D341Med (cell line): Measurements from ENCODE around the gene GLT8D1.

ENCODE experiments used
- DNase-seq: peaks from one replicate; pipeline ENCODE4 v3.0.0; 2012; ENCODE audit warnings: low spot score

Gene GLT8D1

GRCh38 chr3:52712291-52713212 lies 7.0 kb upstream of the GLT8D1 start:
- no peak for DNase-seq

- no peak for DNase-seq
These were observed 4.9 kb upstream of the GLT8D1 start for GRCh38 chr3:52710512-52710911.

- DNase-seq, result no peak
These were observed 2.0 kb upstream of the GLT8D1 start for GRCh38 chr3:52707585-52707984.

- no peak for DNase-seq
These were observed 228 bp downstream of the GLT8D1 start for GRCh38 chr3:52705438-52705687.

- DNase-seq, result peak; percentile 54
These were observed 767 bp downstream of the GLT8D1 start for GRCh38 chr3:52704611-52705437.

- DNase-seq, result no peak
These were observed 2.2 kb downstream of the GLT8D1 start for GRCh38 chr3:52703341-52703740.

GRCh38 chr3:52697632-52697965 lies 8.0 kb downstream of the GLT8D1 start:
- DNase-seq, result no peak

- DNase-seq, result no peak
These were observed 8.6 kb downstream of the GLT8D1 start for GRCh38 chr3:52696830-52697631.

- DNase-seq, result no peak
These were observed 9.6 kb downstream of the GLT8D1 start for GRCh38 chr3:52695798-52696671.

- DNase-seq, result no peak
These were observed 10.9 kb downstream of the GLT8D1 start for GRCh38 chr3:52694528-52695189.

GRCh38 chr3:52693071-52693470 lies 12.5 kb downstream of the GLT8D1 start:
- DNase-seq, result no peak

- no peak for DNase-seq
These were observed 15.0 kb downstream of the GLT8D1 start for GRCh38 chr3:52690560-52690959.

- no peak for DNase-seq
These were observed 16.4 kb downstream of the GLT8D1 start for GRCh38 chr3:52689151-52689550.

- no peak for DNase-seq
These were observed 17.3 kb downstream of the GLT8D1 start for GRCh38 chr3:52688266-52688665.

GRCh38 chr3:52685709-52686691 lies 19.6 kb downstream of the GLT8D1 start, which contains the start of the genes GNL3 and PBRM1:
TSS of gene GNL3 (plus strand) at chr3:52686032. CDS start at chr3:52686093, 61 bp downstream.
TSS of gene PBRM1 (minus strand) at chr3:52685913.
- peak; percentile 96 for DNase-seq

- peak; percentile 97 for DNase-seq
These were observed 20.3 kb downstream of the GLT8D1 start for GRCh38 chr3:52685285-52685708.

GRCh38 chr3:52684184-52684583 lies 21.4 kb downstream of the GLT8D1 start:
- DNase-seq, result no peak

GRCh38 chr3:52683611-52684010 lies 22.0 kb downstream of the GLT8D1 start:
- DNase-seq, result no peak

- peak; percentile 58 for DNase-seq
These were observed 23.6 kb downstream of the GLT8D1 start for GRCh38 chr3:52682016-52682415.

GRCh38 chr3:52681596-52681995 lies 24.0 kb downstream of the GLT8D1 start:
- DNase-seq, result no peak
